GM12892 (cell line): ENCODE results near the gene WRAP53.

ENCODE experiments used
- POLR2A ChIP-seq: IDR thresholded peaks from 2 replicates; pipeline ENCODE4 v1.6.1; 2011; ENCODE audit warnings: low read depth, low read length, control low read depth
- POLR2AphosphoS5 ChIP-seq: IDR thresholded peaks from 2 replicates; pipeline ENCODE4 v1.6.1; 2011; ENCODE audit warnings: low read depth, low read length, control low read depth

- TF ChIP-seq POLR2A (no peak), POLR2AphosphoS5 (no peak)
Observed at GRCh38 chr17:7716901-7717755, 28.9 kb downstream of the WRAP53 start, which contains the start of gene DNAH2.
